MM.1S (cell line): ENCODE results near the gene PTGIR.

Source experiments
- DNase-seq: peaks from one replicate; pipeline ENCODE4 v3.0.0-alpha.2; 2015
- H2AFZ ChIP-seq: fragments of 300-600 bp; sonication (generic); 2 replicates; pipeline ENCODE4 v1.6.0; 2016; ENCODE audit warnings: antibody characterized with exemption, low read length
- H3F3A ChIP-seq: fragments of 300-600 bp; sonication (generic); 2 replicates; pipeline ENCODE4 v1.6.1; 2016; ENCODE audit warnings: mild to moderate bottlenecking, antibody characterized with exemption, low read length, moderate library complexity, mixed read lengths; ENCODE audit not compliant: insufficient read depth
- H3K27ac ChIP-seq: fragments of 300-600 bp; sonication (generic); 2 replicates; pipeline ENCODE4 v1.5.1; 2016; ENCODE audit warnings: mild to moderate bottlenecking, low read length
- H3K27me3 ChIP-seq: fragments of 300-600 bp; sonication (generic); replicated peaks from 2 replicates; pipeline ENCODE4 v1.6.0; 2016; ENCODE audit warnings: low read length; ENCODE audit not compliant: insufficient read depth
- H3K36me3 ChIP-seq: fragments of 300-600 bp; sonication (generic); replicated peaks from 2 replicates; pipeline ENCODE4 v1.6.1; 2016; ENCODE audit warnings: mild to moderate bottlenecking, low read length, mixed read lengths; ENCODE audit not compliant: insufficient read depth
- H3K4me1 ChIP-seq: fragments of 300-600 bp; sonication (generic); 2 replicates; pipeline ENCODE4 v1.6.1; 2016; ENCODE audit warnings: low read length, mixed read lengths
- H3K4me2 ChIP-seq: fragments of 300-600 bp; sonication (generic); 2 replicates; pipeline ENCODE4 v1.6.0; 2016; ENCODE audit warnings: low read depth, low read length
- H3K4me3 ChIP-seq: fragments of 300-600 bp; sonication (generic); 2 replicates; pipeline ENCODE4 v1.5.1; 2016; ENCODE audit warnings: low read length, mixed read lengths
- H3K79me2 ChIP-seq: fragments of 300-600 bp; sonication (generic); 2 replicates; pipeline ENCODE4 v1.6.1; 2016; ENCODE audit warnings: mixed run types, low read length, mixed read lengths
- H3K9ac ChIP-seq: fragments of 300-600 bp; sonication (generic); 2 replicates; pipeline ENCODE4 v1.6.1; 2016; ENCODE audit warnings: low read length, mixed read lengths
- H3K9me2 ChIP-seq: fragments of 300-600 bp; sonication (generic); replicated peaks from 2 replicates; pipeline ENCODE4 v1.6.1; 2016; ENCODE audit warnings: mild to moderate bottlenecking, low read length, mixed read lengths; ENCODE audit not compliant: insufficient read depth
- H3K9me3 ChIP-seq: fragments of 300-600 bp; sonication (generic); replicated peaks from 2 replicates; pipeline ENCODE4 v1.6.1; 2016; ENCODE audit warnings: mild to moderate bottlenecking, low read length, mixed read lengths; ENCODE audit not compliant: insufficient read depth
- H4K20me1 ChIP-seq: fragments of 300-600 bp; sonication (generic); 2 replicates; pipeline ENCODE4 v1.6.1; 2016; ENCODE audit warnings: mild to moderate bottlenecking, low read length, moderate library complexity, mixed read lengths; ENCODE audit not compliant: insufficient read depth
- EZH2 ChIP-seq: fragments of 300-600 bp; sonication (generic); optimal IDR thresholded peaks from 2 replicates; pipeline ENCODE3; 2017; ENCODE audit warnings: low read depth, mild to moderate bottlenecking, antibody characterized with exemption, low read length, mixed read lengths
- EZH2phosphoT487 ChIP-seq: fragments of 300-600 bp; sonication (generic); IDR thresholded peaks from 2 replicates; pipeline ENCODE4 v1.6.1; 2018; ENCODE audit warnings: antibody characterized with exemption, low read length
- TF ChIP-seq, protein P1 (sequence below): fragments of 300-600 bp; sonication (generic); IDR thresholded peaks from 2 replicates; pipeline ENCODE4 v1.5.1; 2016; ENCODE audit warnings: antibody characterized with exemption, low read length, mixed read lengths

The PTGIR gene

DNA sequence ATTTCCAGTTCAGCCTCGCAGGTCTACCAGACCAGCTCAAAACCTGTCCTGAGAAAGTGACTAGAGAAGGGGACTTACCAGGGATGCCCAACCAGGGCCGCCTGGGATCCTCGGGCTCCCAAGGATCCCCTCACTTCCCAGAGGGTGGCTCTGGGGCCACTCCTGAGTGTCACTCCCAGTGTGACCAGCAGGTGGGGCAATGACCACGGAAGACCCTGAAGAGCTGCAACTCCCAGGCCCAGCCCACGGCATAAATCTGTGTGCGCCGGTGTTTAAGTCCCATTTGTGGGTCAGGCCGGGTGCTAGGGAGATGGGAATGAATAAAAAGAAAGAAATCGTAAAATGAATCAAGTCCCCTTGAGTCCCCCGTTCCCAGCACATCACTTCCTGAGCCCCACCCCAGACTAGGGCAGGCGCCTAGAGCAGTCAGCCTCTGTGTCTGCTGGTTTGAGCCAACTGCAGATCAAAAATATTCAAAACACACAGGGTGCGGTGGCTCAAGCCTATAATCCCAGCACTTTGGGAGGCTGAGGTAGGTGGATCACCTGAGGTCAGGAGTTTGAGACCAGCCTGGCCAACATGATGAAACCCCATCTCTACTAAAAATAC lies 10.7 kb downstream of the PTGIR start:
- Histone ChIP-seq H2AFZ (no peak overlapping the region), H3K27ac (no peak overlapping the region), H3F3A (peaks cover 23% of the 10 kb centered on the region)

DNA sequence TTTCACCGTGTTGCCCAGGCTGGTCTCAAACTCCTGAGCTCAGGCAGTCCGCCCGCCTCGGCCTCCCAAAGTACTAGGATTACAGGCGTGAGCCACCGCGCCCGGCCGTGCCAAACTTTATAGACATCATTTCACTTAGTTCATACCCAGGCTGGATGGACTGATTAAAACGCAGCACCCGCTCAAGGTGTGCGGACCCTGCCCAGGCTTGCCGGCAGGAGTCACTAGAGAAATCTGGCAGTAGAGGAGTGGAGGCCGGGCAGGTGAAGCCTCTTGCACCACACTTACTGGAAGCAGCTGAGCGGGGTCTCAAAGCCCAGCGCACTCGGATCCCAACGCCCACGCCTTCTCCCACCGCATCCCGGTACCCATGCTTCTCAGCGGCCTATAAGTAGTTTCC lies 11.4 kb downstream of the PTGIR start:
- DNase-seq = no peak
- no peaks in the 10 kb centered on the region for H3K9me3 ChIP-seq
- no peaks in the 10 kb centered on the region for H3K9me2 ChIP-seq
- 0 out of 2 replicates have a peak, but pooled peaks cover 11% of the 10 kb centered on the region for H3K36me3 ChIP-seq
- peaks cover 26% of the 10 kb centered on the region for H4K20me1 ChIP-seq
- peaks cover 23% of the 10 kb centered on the region for H3F3A ChIP-seq
- H3K4me2 ChIP-seq = no peak overlapping the region
- H3K27me3 ChIP-seq = peaks cover 65% of the 10 kb centered on the region
- no peak overlapping the region for H3K27ac ChIP-seq
- H3K4me1 ChIP-seq = peaks cover 27% of the 10 kb centered on the region
- TF ChIP-seq EZH2phosphoT487 = no peak
- TF ChIP-seq EZH2 = no peak
- TF ChIP-seq, protein P1, sequence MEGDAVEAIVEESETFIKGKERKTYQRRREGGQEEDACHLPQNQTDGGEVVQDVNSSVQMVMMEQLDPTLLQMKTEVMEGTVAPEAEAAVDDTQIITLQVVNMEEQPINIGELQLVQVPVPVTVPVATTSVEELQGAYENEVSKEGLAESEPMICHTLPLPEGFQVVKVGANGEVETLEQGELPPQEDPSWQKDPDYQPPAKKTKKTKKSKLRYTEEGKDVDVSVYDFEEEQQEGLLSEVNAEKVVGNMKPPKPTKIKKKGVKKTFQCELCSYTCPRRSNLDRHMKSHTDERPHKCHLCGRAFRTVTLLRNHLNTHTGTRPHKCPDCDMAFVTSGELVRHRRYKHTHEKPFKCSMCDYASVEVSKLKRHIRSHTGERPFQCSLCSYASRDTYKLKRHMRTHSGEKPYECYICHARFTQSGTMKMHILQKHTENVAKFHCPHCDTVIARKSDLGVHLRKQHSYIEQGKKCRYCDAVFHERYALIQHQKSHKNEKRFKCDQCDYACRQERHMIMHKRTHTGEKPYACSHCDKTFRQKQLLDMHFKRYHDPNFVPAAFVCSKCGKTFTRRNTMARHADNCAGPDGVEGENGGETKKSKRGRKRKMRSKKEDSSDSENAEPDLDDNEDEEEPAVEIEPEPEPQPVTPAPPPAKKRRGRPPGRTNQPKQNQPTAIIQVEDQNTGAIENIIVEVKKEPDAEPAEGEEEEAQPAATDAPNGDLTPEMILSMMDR = no peak
- no peaks in the 10 kb centered on the region for H3K79me2 ChIP-seq
- no peak overlapping the region for H3K4me3 ChIP-seq
- H3K9ac ChIP-seq = no peak overlapping the region
- H2AFZ ChIP-seq = no peak overlapping the region

More for the DNA sequence above, 10.7 kb downstream of the PTGIR start:
- H3K4me2 ChIP-seq = no peak overlapping the region
- H3K36me3 ChIP-seq = 0 out of 2 replicates have a peak, but pooled peaks cover 4% of the 10 kb centered on the region
- H3K9ac ChIP-seq = no peak overlapping the region
- H3K9me3 ChIP-seq = no peaks in the 10 kb centered on the region
- TF ChIP-seq EZH2phosphoT487 (no peak), EZH2 (no peak)
- TF ChIP-seq, protein P1 = peak; percentile 79
- peaks cover 71% of the 10 kb centered on the region for H3K27me3 ChIP-seq
- H4K20me1 ChIP-seq = peaks cover 26% of the 10 kb centered on the region
- H3K9me2 ChIP-seq = no peaks in the 10 kb centered on the region
- no peaks in the 10 kb centered on the region for H3K79me2 ChIP-seq
- no peak overlapping the region for H3K4me3 ChIP-seq
- peaks cover 27% of the 10 kb centered on the region for H3K4me1 ChIP-seq
- peak; percentile 61 for DNase-seq

DNA sequence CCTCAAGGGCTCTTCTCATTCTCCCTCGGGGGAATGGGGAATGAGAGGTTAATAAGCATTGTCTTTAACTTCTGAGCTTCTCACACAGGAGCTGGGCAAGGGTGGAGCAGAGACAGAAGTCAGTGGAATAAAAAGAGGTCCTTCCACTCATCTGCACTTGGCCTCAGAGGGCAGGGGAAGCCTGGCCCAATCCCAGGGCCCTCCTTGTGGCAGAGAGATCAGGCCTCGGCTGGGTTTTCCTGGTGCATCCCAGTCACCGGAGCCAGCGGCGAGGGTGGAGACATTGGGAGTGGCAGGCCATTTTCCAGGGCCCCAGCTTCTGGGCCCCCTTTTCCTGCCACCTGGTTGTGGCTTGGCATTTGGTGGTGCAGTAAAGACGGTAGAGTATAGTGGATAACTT lies 13.1 kb downstream of the PTGIR start:
- TF ChIP-seq EZH2 (no peak), EZH2phosphoT487 (no peak)
- TF ChIP-seq, protein P1 = no peak

More for the DNA sequence above, 13.1 kb downstream of the PTGIR start:
- no peaks in the 10 kb centered on the region for H3K9me3 ChIP-seq
- peaks cover 11% of the 10 kb centered on the region; the same call in 1 of the 2 replicates for H3K36me3 ChIP-seq
- H2AFZ ChIP-seq = no peak overlapping the region
- H3K79me2 ChIP-seq = 0 out of 2 replicates have a peak, but pooled peaks cover under 1% of the 10 kb centered on the region
- DNase-seq = no peak
- no peak overlapping the region for H3K9ac ChIP-seq
- H4K20me1 ChIP-seq = peaks cover 26% of the 10 kb centered on the region
- H3K27ac ChIP-seq = no peak overlapping the region
- H3F3A ChIP-seq = peaks cover 23% of the 10 kb centered on the region
- no peaks in the 10 kb centered on the region for H3K9me2 ChIP-seq
- H3K4me2 ChIP-seq = no peak overlapping the region; the same call in 1 of the 2 replicates
- no peak overlapping the region for H3K4me3 ChIP-seq
- peaks cover 51% of the 10 kb centered on the region for H3K27me3 ChIP-seq
- peaks cover 21% of the 10 kb centered on the region for H3K4me1 ChIP-seq
